Measurements from ENCODE around the gene LGALS16.
"Not testable (repeated sequence)": the region's sequence is repeated elsewhere in the genome, so short reads cannot be mapped to it uniquely, and the experiment has no call there.

Gene LGALS16

GRCh38 chr19:39677961-39678889, 22.5 kb downstream of the LGALS16 start:
- DNase-seq (ENCODE audit: low spot score), result no peak

GRCh38 chr19:39679056-39679790, 23.5 kb downstream of the LGALS16 start:
- no peak for DNase-seq (ENCODE audit: low spot score)

- no peak for DNase-seq (ENCODE audit: low spot score)
Observed at GRCh38 chr19:39679791-39680168, 24.1 kb downstream of the LGALS16 start.

- DNase-seq (ENCODE audit: low spot score), result no peak
Observed at GRCh38 chr19:39680593-39680992, 24.9 kb downstream of the LGALS16 start.

- no peak for DNase-seq (ENCODE audit: low spot score)
Observed at GRCh38 chr19:39681416-39681815, 25.7 kb downstream of the LGALS16 start.

GRCh38 chr19:39684267-39684666, 28.6 kb downstream of the LGALS16 start:
- DNase-seq (ENCODE audit: low spot score), result no peak

GRCh38 chr19:39686739-39687138, 31.0 kb downstream of the LGALS16 start:
- DNase-seq (ENCODE audit: low spot score), result no peak

GRCh38 chr19:39688637-39689036, 32.9 kb downstream of the LGALS16 start:
- not testable (repeated sequence) for DNase-seq (ENCODE audit: low spot score)

- DNase-seq (ENCODE audit: low spot score), result no peak
Observed at GRCh38 chr19:39692166-39692565, 36.5 kb downstream of the LGALS16 start.

- no peak for DNase-seq (ENCODE audit: low spot score)
Observed at GRCh38 chr19:39692822-39693221, 37.1 kb downstream of the LGALS16 start.

GRCh38 chr19:39695759-39696158, 40.0 kb downstream of the LGALS16 start:
- DNase-seq (ENCODE audit: low spot score), result no peak

- no peak for DNase-seq (ENCODE audit: low spot score)
Observed at GRCh38 chr19:39696387-39696786, 40.7 kb downstream of the LGALS16 start.

GRCh38 chr19:39698535-39698934, 42.8 kb downstream of the LGALS16 start:
- DNase-seq (ENCODE audit: low spot score), result no peak

- no peak for DNase-seq (ENCODE audit: low spot score)
Observed at GRCh38 chr19:39701291-39701690, 45.6 kb downstream of the LGALS16 start.

- no peak for DNase-seq (ENCODE audit: low spot score)
Observed at GRCh38 chr19:39704181-39705044, 48.7 kb downstream of the LGALS16 start, which contains the start of gene LGALS14. TSS of gene LGALS14 (plus strand) at chr19:39704481. CDS start at chr19:39704529, 48 bp downstream.

GRCh38 chr19:39705578-39706188, 50.0 kb downstream of the LGALS16 start:
- no peak for DNase-seq (ENCODE audit: low spot score)

- DNase-seq (ENCODE audit: low spot score), result no peak
Observed at GRCh38 chr19:39708594-39708993, 52.9 kb downstream of the LGALS16 start.

- no peak for DNase-seq (ENCODE audit: low spot score)
Observed at GRCh38 chr19:39709026-39709872, 53.5 kb downstream of the LGALS16 start.

Data from AG08395 (cell line).